B cell (primary cell): ENCODE results near the gene IL20. TPM values are rescaled to one million over a fixed set of nuclear protein-coding genes. Genes with fewer than 3 reads are reported as not detected.

Source experiments
- ATAC-seq: fragments of 200-7000 bp; cut with Tn5 transposase; one replicate; pipeline ENCODE4 v1.10.0; 2021; ENCODE audit warnings: low read depth, mild to moderate bottlenecking, moderate number of reproducible peaks, moderate library complexity
- CTCF ChIA-PET: fragments of 350-600 bp; sonication (Branson Sonifier 250); formaldehyde crosslinking; loops from one replicate; lab custom pipeline; 2021; ENCODE audit warnings: antibody characterized with exemption, inconsistent platforms; lab: Charles Lee
- POLR2A ChIA-PET: fragments of 350-600 bp; sonication (Branson Sonifier 250); formaldehyde crosslinking; loops from one replicate; lab custom pipeline; 2021; ENCODE audit warnings: antibody characterized with exemption; lab: Charles Lee
- DNase-seq: peaks from one replicate; pipeline ENCODE4 v3.0.0; 2013
- H2AFZ ChIP-seq: 2 replicates; pipeline ENCODE4 v1.6.1; 2012; ENCODE audit warnings: mild to moderate bottlenecking, low read depth, low read length; ENCODE audit not compliant: insufficient read depth, poor library complexity, severe bottlenecking
- H3K27ac ChIP-seq, 2 donors: 1 replicate in 1 of 2; 2 replicates in 1 of 2; pipeline ENCODE4 v1.5.1; 2012 to 2013; ENCODE audit warnings: low read length in 2 of 2, mild to moderate bottlenecking in 2 of 2, moderate library complexity in 1 of 2
- H3K27me3 ChIP-seq, 4 experiments: fragments of 200-600 bp in 1 of 4; sonication (generic) in 1 of 4; replicated peaks in 1 of 4; 1 replicate in 2 of 4; 2 replicates in 2 of 4; pipeline versions ENCODE4 v1.6.1 to v1.7.0; 2013 to 2016; ENCODE audit warnings: low read length in 3 of 4, mild to moderate bottlenecking in 2 of 4, mixed read lengths in 1 of 4, moderate library complexity in 1 of 4; ENCODE audit not compliant: insufficient read depth in 4 of 4, control insufficient read depth in 3 of 4; ENCODE audit errors: control extremely low read depth in 1 of 4
- H3K36me3 ChIP-seq, 2 experiments: replicated peaks in 1 of 2; 1 replicate in 1 of 2; 2 replicates in 1 of 2; pipeline versions ENCODE4 v1.6.1 to v1.7.1; 2013; ENCODE audit warnings: low read length in 1 of 2; ENCODE audit not compliant: insufficient read depth in 2 of 2, control insufficient read depth in 1 of 2; ENCODE audit errors: control extremely low read depth in 1 of 2, extremely low read depth in 1 of 2
- H3K4me1 ChIP-seq, 2 donors: fragments of 200-600 bp in 1 of 2; sonication (generic) in 1 of 2; 1 replicate in 1 of 2; 2 replicates in 1 of 2; pipeline versions ENCODE4 v1.5.1 to v1.6.1; 2013 to 2017; ENCODE audit warnings: low read length in 2 of 2; ENCODE audit not compliant: control insufficient read depth in 2 of 2, insufficient read depth in 2 of 2
- H3K4me2 ChIP-seq: replicated peaks from 2 replicates; pipeline ENCODE3; 2012; ENCODE audit warnings: mild to moderate bottlenecking, low read depth, low read length; ENCODE audit not compliant: poor library complexity, severe bottlenecking
- H3K4me3 ChIP-seq, 5 experiments: fragments of 200-600 bp in 1 of 5; sonication (generic) in 1 of 5; 1 replicate in 3 of 5; 2 replicates in 2 of 5; pipeline versions ENCODE4 v1.5.1 to v1.7.0; 2011 to 2016; ENCODE audit warnings: low read length in 4 of 5, mild to moderate bottlenecking in 4 of 5, low read depth in 2 of 5, control low read depth in 1 of 5, moderate library complexity in 1 of 5; ENCODE audit not compliant: insufficient read depth in 1 of 5; ENCODE audit errors: control extremely low read depth in 1 of 5, extremely low read depth in 1 of 5
- H3K79me2 ChIP-seq: fragments of 200-600 bp; sonication (generic); one replicate; pipeline ENCODE4 v1.6.0; 2016; ENCODE audit warnings: low read length; ENCODE audit not compliant: control insufficient read depth, insufficient read depth
- H3K9ac ChIP-seq: fragments of 200-600 bp; sonication (generic); 2 replicates; pipeline ENCODE4 v1.6.1; 2017; ENCODE audit warnings: mild to moderate bottlenecking, low read length, moderate library complexity
- H3K9me3 ChIP-seq, 3 donors: one replicate each; pipeline versions ENCODE4 v1.6.1 to v1.7.1; 2013; ENCODE audit warnings: low read length in 2 of 3; ENCODE audit not compliant: control insufficient read depth in 2 of 3, insufficient read depth in 1 of 3; ENCODE audit errors: control extremely low read depth in 1 of 3
- H4K20me1 ChIP-seq: 2 replicates; pipeline ENCODE4 v1.6.0; 2012; ENCODE audit warnings: mild to moderate bottlenecking, low read length; ENCODE audit not compliant: insufficient read depth, control insufficient read depth, poor library complexity, severe bottlenecking
- H3K27ac Mint-ChIP-seq: one replicate; pipeline ENCODE4 v1.8.0; 2021; ENCODE audit warnings: mixed read lengths
- H3K27me3 Mint-ChIP-seq: one replicate; pipeline ENCODE4 v1.8.0; 2021; ENCODE audit warnings: mixed read lengths
- H3K4me1 Mint-ChIP-seq: one replicate; pipeline ENCODE4 v1.8.0; 2021; ENCODE audit warnings: mixed read lengths
- H3K4me3 Mint-ChIP-seq: one replicate; pipeline ENCODE4 v1.8.0; 2021; ENCODE audit warnings: mixed read lengths
- H3K9me3 Mint-ChIP-seq: one replicate; pipeline ENCODE4 v1.8.0; 2022; ENCODE audit warnings: mixed read lengths; ENCODE audit not compliant: insufficient read depth
- CTCF ChIP-seq: fragments of 200-600 bp; IDR thresholded peaks from one replicate; pipeline ENCODE4 v1.8.0; 2022; ENCODE audit warnings: antibody characterized with exemption, mild to moderate bottlenecking
- EZH2 ChIP-seq: IDR thresholded peaks from 2 replicates; pipeline ENCODE4 v1.6.1; 2012; ENCODE audit warnings: borderline replicate concordance, low read depth, mild to moderate bottlenecking, moderate library complexity, low read length; ENCODE audit not compliant: insufficient read depth, poor library complexity, severe bottlenecking
- WGBS: methylation state at CpG from one replicate; pipeline ENCODE4 v1.1.5; 2013; ENCODE audit warnings: missing lambda C conversion rate; ENCODE audit not compliant: insufficient coverage; 5-methylcytosine and 5-hydroxymethylcytosine counted together
- intact Hi-C: fragments of 100-400 bp; cut with micrococcal nuclease; formaldehyde crosslinking; loops from one replicate; pipeline ENCODE4 v1.10.0; 2022
- polyA plus RNA-seq: library from polyadenylated mRNA; depleted of rRNA; stranded (reverse); fragments of >200 nt; gene quantifications from 2 replicates; pipeline ENCODE4 v1.2.3, GENCODE V29; 2012
- total RNA-seq, 2 donors: library from RNA; stranded (reverse); fragments of 120-200 nt in 1 of 2; gene quantifications; 1 replicate in 1 of 2; 2 replicates in 1 of 2; pipeline versions ENCODE4 v1.2.3 to v1.2.4, GENCODE V29; 2013 to 2022

IL20 gene
- total and polyA plus RNA-seq, 2 donors (not counting 1 experiment from before 2014, with no cell fraction given): not detected

- no peak for DNase-seq
- Mint-ChIP-seq H3K4me1 (peaks cover 14% of the 10 kb centered on the region), H3K9me3 (no peaks in the 10 kb centered on the region), H3K4me3 (no peak overlapping the region), H3K27ac (no peak overlapping the region), H3K27me3 (no peaks in the 10 kb centered on the region)
- Histone ChIP-seq H3K9me3 (no peaks in the 10 kb centered on the region), H3K79me2 (no peaks in the 10 kb centered on the region), H4K20me1 (no peaks in the 10 kb centered on the region), H3K36me3 (no peaks in the 10 kb centered on the region), H3K4me1 (peaks cover 0 to 9% of the 10 kb centered on the region in 2 donors), H3K4me2 (no peak overlapping the region), H2AFZ (no peak overlapping the region), H3K4me3 (no peak overlapping the region), H3K27ac (no peak overlapping the region), H3K9ac (no peak overlapping the region), H3K27me3 (no peaks in the 10 kb centered on the region)
- no peak for ATAC-seq
- TF ChIP-seq EZH2: no peak
- no peak for TF ChIP-seq CTCF
- intact Hi-C loops: no loop called here
- 66% methylated on average over 10 of the region's 15 CpGs for WGBS
- POLR2A ChIA-PET: no interaction called here
- CTCF ChIA-PET: interaction anchor here (1.1 to 1.5 kb wide), 3 partner anchors 17 to 43 kb away, joined by 3 to 4 read pairs (median 3); no protein-coding TSS in a partner anchor
Observed at GRCh38 chr1:206890125-206891060, 25.0 kb downstream of the IL20 start.

GRCh38 chr1:206891412-206891811 is 26.0 kb downstream of the IL20 start:
- Histone ChIP-seq H3K79me2 (no peaks in the 10 kb centered on the region), H3K4me1 (peaks cover 0 to 9% of the 10 kb centered on the region in 2 donors), H3K9me3 (no peaks in the 10 kb centered on the region), H4K20me1 (no peaks in the 10 kb centered on the region), H2AFZ (no peak overlapping the region), H3K27me3 (no peaks in the 10 kb centered on the region), H3K4me2 (no peak overlapping the region), H3K4me3 (no peak overlapping the region), H3K36me3 (no peaks in the 10 kb centered on the region), H3K27ac (no peak overlapping the region), H3K9ac (no peak overlapping the region)
- POLR2A ChIA-PET: no interaction called here
- no peak for ATAC-seq
- CTCF ChIA-PET: interaction anchor here (1.1 to 1.5 kb wide), 3 partner anchors 18 to 21 kb away, joined by 3 to 5 read pairs (median 4); no protein-coding TSS in a partner anchor
- 83% methylated on average over 1 of the region's 1 CpG for WGBS
- no peak overlapping the region for H3K4me3 Mint-ChIP-seq
- no peak for DNase-seq
- H3K27me3 Mint-ChIP-seq: no peaks in the 10 kb centered on the region
- no peaks in the 10 kb centered on the region for H3K9me3 Mint-ChIP-seq
- TF ChIP-seq CTCF (no peak), EZH2 (no peak)
- peaks cover 14% of the 10 kb centered on the region for H3K4me1 Mint-ChIP-seq
- intact Hi-C loops: no loop called here
- H3K27ac Mint-ChIP-seq: no peak overlapping the region
